ENCODE measurements around the gene ADAM17. TPM values are rescaled to one million over a fixed set of nuclear protein-coding genes. Genes with fewer than 3 reads are reported as not detected.

The ADAM17 gene
- polyA plus RNA-seq, 3 donors = 30.2 to 34.8 (median 30.9) TPM

GRCh38 chr2:9477914-9478313 lies 77.7 kb downstream of the ADAM17 start:
- H3K4me3 Mint-ChIP-seq = no peak overlapping the region

GRCh38 chr2:9474361-9475057 lies 81.1 kb downstream of the ADAM17 start, which contains the start of gene IAH1:
Gene IAH1, plus strand, starts transcription at chr2:9474551. Its CDS starts 16 bp downstream, at chr2:9474567.
- peaks cover 24% of the 10 kb centered on the region for H3K4me1 Mint-ChIP-seq
- H3K9me3 Mint-ChIP-seq = no peaks in the 10 kb centered on the region
- Histone ChIP-seq H3K4me1 (ENCODE audit: control insufficient read depth in 1 of 2, insufficient read depth in 2 of 2, low read length in 2 of 2) (peaks cover 22 to 34% of the 10 kb centered on the region in 2 donors), H4K20me1 (ENCODE audit: insufficient read depth, low read length) (peaks cover 28% of the 10 kb centered on the region), H3K27ac (ENCODE audit: low read depth in 1 of 2, low read length in 2 of 2) (peak within 1 kb of the TSS; percentile 48 to 81), H3K9me3 (replicated peaks in 1 of 2; ENCODE audit: control insufficient read depth in 1 of 2, insufficient read depth in 1 of 2, low read length in 2 of 2) (no peaks in the 10 kb centered on the region), H3K9ac (ENCODE audit: insufficient read depth, low read length, poor library complexity, severe bottlenecking) (peak within 1 kb of the TSS; percentile 81), H3K4me2 (replicated peaks; ENCODE audit: extremely low read depth, low read length, poor library complexity, severe bottlenecking) (peak within 1 kb of the TSS; percentile 92), H3K36me3 (replicated peaks in 1 of 2; ENCODE audit: control insufficient read depth in 1 of 2, insufficient read depth in 2 of 2, low read length in 2 of 2) (peaks cover 15 to 38% of the 10 kb centered on the region in 2 donors), H3K27me3 (ENCODE audit: control insufficient read depth in 2 of 2, insufficient read depth in 2 of 2, low read length in 2 of 2) (no peaks in the 10 kb centered on the region), H3K79me2 (ENCODE audit: insufficient read depth, low read length) (peaks cover 21% of the 10 kb centered on the region), H3K4me3 (replicated peaks in 1 of 3; ENCODE audit: low read depth in 2 of 3, low read length in 3 of 3) (peak within 1 kb of the TSS; percentile 58 to 86 (median 78)), H2AFZ (ENCODE audit: insufficient read depth, low read depth, low read length, poor library complexity, severe bottlenecking) (peak within 1 kb of the TSS; percentile 100)
- under 1% methylated on average over 91 of the region's 91 CpGs for WGBS (ENCODE audit: insufficient coverage)
- H3K27me3 Mint-ChIP-seq (ENCODE audit: low read depth in 3 of 3) = peaks cover 0 to 2% (median 0%) of the 10 kb centered on the region in 3 donors
- H3K4me3 Mint-ChIP-seq = peak within 1 kb of the TSS; percentile 80 to 87
- DNase-seq = peak; percentile 44 to 53 (median 48)
- H3K36me3 Mint-ChIP-seq = peaks cover 35 to 47% of the 10 kb centered on the region in 2 donors
- intact Hi-C loops (cut with micrococcal nuclease) = no loop called here
- no peak for TF ChIP-seq CTCF (IDR thresholded peaks at IDR 0.05)
- peak within 1 kb of the TSS; percentile 46 to 89 (median 82) for H3K27ac Mint-ChIP-seq

More at GRCh38 chr2:9477914-9478313, 77.7 kb downstream of the ADAM17 start:
- WGBS (ENCODE audit: insufficient coverage) = 100% methylated on average over 6 of the region's 7 CpGs
- Histone ChIP-seq H3K4me2 (replicated peaks; ENCODE audit: extremely low read depth, low read length, poor library complexity, severe bottlenecking) (no peak overlapping the region), H3K4me1 (ENCODE audit: control insufficient read depth in 1 of 2, insufficient read depth in 2 of 2, low read length in 2 of 2) (peaks cover 22 to 34% of the 10 kb centered on the region in 2 donors), H3K9me3 (replicated peaks in 1 of 2; ENCODE audit: control insufficient read depth in 1 of 2, insufficient read depth in 1 of 2, low read length in 2 of 2) (no peaks in the 10 kb centered on the region), H3K27me3 (ENCODE audit: control insufficient read depth in 2 of 2, insufficient read depth in 2 of 2, low read length in 2 of 2) (no peaks in the 10 kb centered on the region), H2AFZ (ENCODE audit: insufficient read depth, low read depth, low read length, poor library complexity, severe bottlenecking) (no peak overlapping the region), H4K20me1 (ENCODE audit: insufficient read depth, low read length) (peaks cover 56% of the 10 kb centered on the region), H3K79me2 (ENCODE audit: insufficient read depth, low read length) (peaks cover 21% of the 10 kb centered on the region), H3K4me3 (replicated peaks in 1 of 3; ENCODE audit: low read depth in 2 of 3, low read length in 3 of 3) (no peak overlapping the region), H3K27ac (ENCODE audit: low read depth in 1 of 2, low read length in 2 of 2) (no peak overlapping the region), H3K9ac (ENCODE audit: insufficient read depth, low read length, poor library complexity, severe bottlenecking) (no peak overlapping the region), H3K36me3 (replicated peaks in 1 of 2; ENCODE audit: control insufficient read depth in 1 of 2, insufficient read depth in 2 of 2, low read length in 2 of 2) (peaks cover 30 to 62% of the 10 kb centered on the region in 2 donors)
- intact Hi-C loops (cut with micrococcal nuclease) = no loop called here
- Mint-ChIP-seq H3K36me3 (peaks cover 42 to 57% of the 10 kb centered on the region in 2 donors), H3K27me3 (ENCODE audit: low read depth in 3 of 3) (peaks cover 0 to 2% (median 1%) of the 10 kb centered on the region in 3 donors), H3K9me3 (no peaks in the 10 kb centered on the region), H3K27ac (no peak overlapping the region), H3K4me1 (peaks cover 24% of the 10 kb centered on the region)
- TF ChIP-seq CTCF (IDR thresholded peaks at IDR 0.05) = no peak
- no peak for DNase-seq
